GM12878 (cell line): Measurements from ENCODE around the gene KLHL2. TPM values are rescaled to one million over a fixed set of nuclear protein-coding genes. Genes with fewer than 3 reads are reported as not detected.

Source experiments
- ATAC-seq: fragments of 200-7000 bp; cut with Tn5 transposase; 3 replicates; pipeline ENCODE4 v1.9.1; 2020; ENCODE audit warnings: mild to moderate bottlenecking, moderate library complexity
- BruUV-seq: library from RNA; stranded (reverse); fragments of 400-500 nt; replicated peaks from 2 replicates; lab custom pipeline; 2021; lab: Mats Ljungman, UMichigan
- CTCF ChIA-PET: fragments of 300-600 bp; sonication (Branson Sonifier 250); formaldehyde crosslinking; extraction: SDS; loops from one replicate; lab custom pipeline; 2021; ENCODE audit warnings: inconsistent platforms; lab: Yijun Ruan, JAX
- POLR2A ChIA-PET: fragments of 350-600 bp; formaldehyde crosslinking; extraction: SDS; loops from one replicate; lab custom pipeline; 2021; ENCODE audit warnings: inconsistent platforms; lab: Charles Lee
- RAD21 ChIA-PET: fragments of 300-600 bp; sonication (Branson Sonifier 250); formaldehyde crosslinking; loops from one replicate; lab custom pipeline; 2023; ENCODE audit warnings: antibody characterized with exemption; ENCODE audit not compliant: unreplicated experiment; lab: Charles Lee
- SMC1A ChIA-PET: fragments of 300-600 bp; sonication (Branson Sonifier 250); formaldehyde crosslinking; loops from one replicate; lab custom pipeline; 2023; ENCODE audit not compliant: unreplicated experiment, uncharacterized antibody; lab: Charles Lee
- DNase-seq: peaks from one replicate; pipeline ENCODE4 v3.0.0-alpha.2; 2011; ENCODE audit warnings: low read depth, low spot score
- FAIRE-seq: peaks from 3 replicates; lab custom pipeline; 2011; peaks lifted over from hg19 to GRCh38; lab: Jason Lieb, UNC
- H2AFZ ChIP-seq: 2 replicates; pipeline ENCODE4 v1.6.0; 2011; ENCODE audit warnings: low read depth, low read length, control low read depth; ENCODE audit not compliant: control insufficient read depth
- H3K27ac ChIP-seq: 2 replicates; pipeline ENCODE4 v1.5.1; 2011; ENCODE audit warnings: control low read depth; ENCODE audit not compliant: control insufficient read depth, insufficient read depth
- H3K27me3 ChIP-seq, 2 experiments: replicated peaks in 1 of 2; 2 replicates each; pipeline versions ENCODE4 v1.6.0 to v1.6.1; 2011; ENCODE audit warnings: low read length in 1 of 2; ENCODE audit not compliant: control insufficient read depth in 2 of 2, insufficient read depth in 2 of 2
- H3K36me3 ChIP-seq, 2 experiments: 2 replicates each; pipeline ENCODE4 v1.5.1; 2011; ENCODE audit warnings: low read length in 1 of 2; ENCODE audit not compliant: control insufficient read depth in 2 of 2, insufficient read depth in 2 of 2
- H3K4me1 ChIP-seq: 2 replicates; pipeline ENCODE4 v1.6.1; 2011; ENCODE audit warnings: mild to moderate bottlenecking, low read length, moderate library complexity, mixed read lengths; ENCODE audit not compliant: control insufficient read depth, insufficient read depth
- H3K4me2 ChIP-seq: 2 replicates; pipeline ENCODE4 v1.6.0; 2011; ENCODE audit warnings: control low read depth; ENCODE audit not compliant: control insufficient read depth, insufficient read depth
- H3K4me3 ChIP-seq: fragments of 200-600 bp; sonication (generic); 2 replicates; pipeline ENCODE4 v1.5.1; 2016
- H3K79me2 ChIP-seq: 2 replicates; pipeline ENCODE4 v1.6.0; 2011; ENCODE audit warnings: low read length; ENCODE audit not compliant: control insufficient read depth, insufficient read depth
- H3K9ac ChIP-seq: 2 replicates; pipeline ENCODE4 v1.8.0; 2011; ENCODE audit warnings: low read length, control low read depth, mixed read lengths; ENCODE audit not compliant: control insufficient read depth, insufficient read depth
- H3K9me3 ChIP-seq: replicated peaks from 3 replicates; pipeline ENCODE4 v1.5.1; 2011; ENCODE audit warnings: mild to moderate bottlenecking, low read length; ENCODE audit not compliant: control insufficient read depth, insufficient read depth
- H4K20me1 ChIP-seq: 2 replicates; pipeline ENCODE4 v1.6.0; 2011; ENCODE audit not compliant: control insufficient read depth, insufficient read depth
- HDAC2 ChIP-seq: fragments of 200-600 bp; sonication (generic); IDR thresholded peaks from 2 replicates; pipeline ENCODE4 v1.6.1; 2017
- NR2F1 ChIP-seq: fragments of 450-650 bp; conservative IDR thresholded peaks from 2 replicates; pipeline ENCODE4 v1.6.1; 2017; ENCODE audit warnings: mild to moderate bottlenecking
- PAX8 ChIP-seq: fragments of 450-650 bp; IDR thresholded peaks from 2 replicates; pipeline ENCODE4 v1.6.1; 2017; ENCODE audit warnings: mild to moderate bottlenecking, moderate library complexity
- RAD51 ChIP-seq: fragments of 450-650 bp; IDR thresholded peaks from 2 replicates; pipeline ENCODE4 v1.6.1; 2016; ENCODE audit warnings: moderate library complexity, mild to moderate bottlenecking, inconsistent platforms
- WGBS: methylation state at CpG from one replicate; pipeline ENCODE4 v1.1.6; 2016; ENCODE audit warnings: low lambda C conversion rate; ENCODE audit not compliant: insufficient replicate concordance, insufficient coverage; ENCODE audit errors: missing lambda C conversion rate; 5-methylcytosine and 5-hydroxymethylcytosine counted together
- in situ Hi-C: fragments of 300-500 bp; cut with MboI; formaldehyde crosslinking; loops from 9 replicates; pipeline ENCODE4 v1.14.3; 2018; ENCODE audit warnings: mixed read lengths
- intact Hi-C: fragments of 100-400 bp; cut with micrococcal nuclease; formaldehyde crosslinking; loops from one replicate; pipeline ENCODE4 v1.14.2; 2022; ENCODE audit not compliant: unreplicated experiment
- polyA plus RNA-seq, 11 experiments: library from polyadenylated mRNA; depleted of rRNA in 4 of 11; unstranded in 6 of 11; stranded (reverse) in 5 of 11; fragments of >200 nt; fragmentation: Nextera tagmentation in 4 of 11; fragmentation: Illumina TruSeq in 1 of 11; extraction: Ambion mirVana in 4 of 11; extraction: Trizol in 1 of 11; gene quantifications; 1 replicate in 1 of 11; 2 replicates in 10 of 11; pipeline versions ENCODE4 v1.2.1 to v1.2.3, GENCODE V29; 2011 to 2016; ENCODE audit warnings: inconsistent platforms in 2 of 11, missing spikeins in 2 of 11, low read depth in 1 of 11
- total RNA-seq, 4 experiments: library from RNA; depleted of rRNA in 3 of 4; stranded (reverse); fragments of >200 nt in 3 of 4; fragmentation: Illumina TruSeq in 1 of 4; extraction: Trizol in 1 of 4; gene quantifications; 2 replicates each; pipeline versions ENCODE4 v1.2.1 to v1.2.3, GENCODE V29; 2013 to 2021
- TF ChIP-seq, protein P1 (sequence below): fragments of 450-650 bp; IDR thresholded peaks from 2 replicates; pipeline ENCODE4 v1.6.1; 2017; ENCODE audit warnings: low read depth, mild to moderate bottlenecking, moderate library complexity
- TF ChIP-seq, protein P2 (sequence below): IDR thresholded peaks from 2 replicates; pipeline ENCODE4 v1.6.1; 2011; ENCODE audit warnings: low read depth, low read length, improper control_type of control experiment, borderline replicate concordance
- TF ChIP-seq, protein P3 (sequence below): fragments of 450-650 bp; IDR thresholded peaks from 2 replicates; pipeline ENCODE4 v1.6.1; 2017; ENCODE audit warnings: mild to moderate bottlenecking, moderate library complexity

The KLHL2 gene
- total and polyA plus RNA-seq, 10 of the 15 experiments (the other 5 are each of a cell fraction or from before 2014, with no cell fraction given) = 4.8 to 22.8 (median 12.9) TPM

DNA sequence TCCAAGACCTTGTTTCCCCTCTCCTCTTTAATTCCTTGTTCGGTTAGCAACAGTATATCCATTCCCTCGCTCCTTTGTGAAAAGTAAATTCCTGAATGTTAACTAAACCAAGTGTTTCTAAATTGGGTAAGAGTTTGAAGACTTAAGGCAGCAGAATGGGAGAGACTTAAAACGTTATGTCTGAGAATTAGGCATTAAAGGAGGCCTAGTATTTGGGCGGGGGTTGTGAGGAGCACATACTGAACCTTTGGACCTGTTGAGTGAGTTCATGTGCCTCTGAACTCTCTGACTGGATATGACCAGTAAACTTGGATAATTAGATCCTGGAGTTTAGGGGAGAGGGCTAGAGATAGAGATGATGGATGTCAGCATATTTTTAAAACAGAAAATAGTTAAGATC, 121.3 kb downstream of the KLHL2 start:
- Histone ChIP-seq H3K4me3 (peak overlapping the region; percentile 97), H3K79me2 (peaks cover 63% of the 10 kb centered on the region), H4K20me1 (no peaks in the 10 kb centered on the region), H3K9me3 (peaks cover 2% of the 10 kb centered on the region; the same call in 1 of the 3 replicates), H3K4me2 (peak overlapping the region; percentile 88), H3K9ac (peak overlapping the region; percentile 78), H3K4me1 (peaks cover 4% of the 10 kb centered on the region), H3K36me3 (peaks cover 0 to 7% of the 10 kb centered on the region in 2 experiments; a peak in 2 of 4 replicates), H3K27ac (peak overlapping the region; percentile 70), H2AFZ (no peak overlapping the region), H3K27me3 (no peaks in the 10 kb centered on the region)
- WGBS = 7% methylated on average over 4 of the region's 4 CpGs
- SMC1A ChIA-PET = interaction anchor here (1.1 to 4.5 kb wide), 5 partner anchors 9 to 119 kb away, joined by 3 to 17 read pairs (median 5); no protein-coding TSS in a partner anchor
- no peak for ATAC-seq
- no peak for DNase-seq
- no peak for FAIRE-seq
- no TSS peak for BruUV-seq
- POLR2A ChIA-PET = interaction anchor here (0.7 to 3.7 kb wide), 2 partner anchors 72 to 120 kb away, joined by 5 to 24 read pairs; no protein-coding TSS in a partner anchor
- intact Hi-C loops (loop anchor here (5.0 kb wide), 2 partner anchors 196 to 216 kb away; partner anchors contain the start of gene TMEM192), in situ Hi-C loops (no loop called here)
- CTCF ChIA-PET = no interaction called here
- no peak for TF ChIP-seq NR2F1
- RAD21 ChIA-PET = interaction anchor here (0.7 to 2.6 kb wide), 3 partner anchors 11 to 1517 kb away, joined by 3 to 11 read pairs (median 4); no protein-coding TSS in a partner anchor

DNA sequence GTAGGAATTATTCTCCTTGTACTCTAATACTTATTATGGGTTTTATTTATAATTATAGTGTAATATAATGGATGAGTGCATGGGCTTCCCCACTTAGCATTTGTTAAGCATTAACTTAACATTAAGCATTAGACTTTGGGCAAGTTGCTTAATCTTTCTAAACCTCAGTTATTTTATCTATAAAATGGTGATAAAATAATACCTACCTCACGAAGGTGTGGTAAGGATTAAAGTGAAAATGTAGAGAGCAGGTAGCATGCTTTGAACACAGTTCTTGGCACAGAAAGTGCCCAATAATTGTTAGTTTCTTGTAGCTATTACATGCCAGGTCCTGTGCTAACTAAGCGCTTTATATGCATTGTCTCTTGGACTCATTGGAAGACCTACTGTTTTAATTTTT, 122.7 kb downstream of the KLHL2 start:
- Histone ChIP-seq H3K4me1 (peaks cover 4% of the 10 kb centered on the region), H3K4me2 (peak overlapping the region; percentile 88), H3K9me3 (peaks cover 2% of the 10 kb centered on the region; the same call in 1 of the 3 replicates), H3K36me3 (peaks cover 0 to 9% of the 10 kb centered on the region in 2 experiments; a peak in 2 of 4 replicates), H4K20me1 (no peaks in the 10 kb centered on the region), H3K27ac (no peak overlapping the region; the same call in 1 of the 2 replicates), H3K9ac (no peak overlapping the region), H3K27me3 (no peaks in the 10 kb centered on the region), H3K4me3 (peak overlapping the region; percentile 60), H2AFZ (no peak overlapping the region), H3K79me2 (peaks cover 77% of the 10 kb centered on the region)
- ChIA-PET SMC1A (interaction anchor here (0.6 to 5.3 kb wide), 11 partner anchors 10 to 390 kb away, joined by 3 to 33 read pairs (median 3); partner anchors contain the start of gene TMEM192), POLR2A (interaction anchor here (0.7 to 3.7 kb wide), 6 partner anchors 12 to 1362 kb away, joined by 3 to 24 read pairs (median 6); partner anchors contain the start of gene TRIM61), RAD21 (interaction anchor here (1.1 to 1.4 kb wide), 2 partner anchors 120 to 199 kb away, joined by 3 to 8 read pairs; no protein-coding TSS in a partner anchor), CTCF (interaction anchor here (0.9 to 1.6 kb wide), 3 partner anchors 12 to 199 kb away, joined by 3 to 8 read pairs (median 3); no protein-coding TSS in a partner anchor)
- ATAC-seq = no peak
- no peak for DNase-seq
- BruUV-seq = TSS peak; percentile 3
- intact Hi-C loops = no loop called here
- WGBS = 92% methylated on average over 2 of the region's 2 CpGs
- in situ Hi-C loops = no loop called here
- no peak for FAIRE-seq
- TF ChIP-seq, protein P1, sequence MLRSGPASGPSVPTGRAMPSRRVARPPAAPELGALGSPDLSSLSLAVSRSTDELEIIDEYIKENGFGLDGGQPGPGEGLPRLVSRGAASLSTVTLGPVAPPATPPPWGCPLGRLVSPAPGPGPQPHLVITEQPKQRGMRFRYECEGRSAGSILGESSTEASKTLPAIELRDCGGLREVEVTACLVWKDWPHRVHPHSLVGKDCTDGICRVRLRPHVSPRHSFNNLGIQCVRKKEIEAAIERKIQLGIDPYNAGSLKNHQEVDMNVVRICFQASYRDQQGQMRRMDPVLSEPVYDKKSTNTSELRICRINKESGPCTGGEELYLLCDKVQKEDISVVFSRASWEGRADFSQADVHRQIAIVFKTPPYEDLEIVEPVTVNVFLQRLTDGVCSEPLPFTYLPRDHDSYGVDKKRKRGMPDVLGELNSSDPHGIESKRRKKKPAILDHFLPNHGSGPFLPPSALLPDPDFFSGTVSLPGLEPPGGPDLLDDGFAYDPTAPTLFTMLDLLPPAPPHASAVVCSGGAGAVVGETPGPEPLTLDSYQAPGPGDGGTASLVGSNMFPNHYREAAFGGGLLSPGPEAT = no peak
- TF ChIP-seq HDAC2 (no peak), RAD51 (no peak), PAX8 (no peak)
- TF ChIP-seq, protein P2, sequence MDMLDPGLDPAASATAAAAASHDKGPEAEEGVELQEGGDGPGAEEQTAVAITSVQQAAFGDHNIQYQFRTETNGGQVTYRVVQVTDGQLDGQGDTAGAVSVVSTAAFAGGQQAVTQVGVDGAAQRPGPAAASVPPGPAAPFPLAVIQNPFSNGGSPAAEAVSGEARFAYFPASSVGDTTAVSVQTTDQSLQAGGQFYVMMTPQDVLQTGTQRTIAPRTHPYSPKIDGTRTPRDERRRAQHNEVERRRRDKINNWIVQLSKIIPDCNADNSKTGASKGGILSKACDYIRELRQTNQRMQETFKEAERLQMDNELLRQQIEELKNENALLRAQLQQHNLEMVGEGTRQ = no peak
- TF ChIP-seq, protein P3, sequence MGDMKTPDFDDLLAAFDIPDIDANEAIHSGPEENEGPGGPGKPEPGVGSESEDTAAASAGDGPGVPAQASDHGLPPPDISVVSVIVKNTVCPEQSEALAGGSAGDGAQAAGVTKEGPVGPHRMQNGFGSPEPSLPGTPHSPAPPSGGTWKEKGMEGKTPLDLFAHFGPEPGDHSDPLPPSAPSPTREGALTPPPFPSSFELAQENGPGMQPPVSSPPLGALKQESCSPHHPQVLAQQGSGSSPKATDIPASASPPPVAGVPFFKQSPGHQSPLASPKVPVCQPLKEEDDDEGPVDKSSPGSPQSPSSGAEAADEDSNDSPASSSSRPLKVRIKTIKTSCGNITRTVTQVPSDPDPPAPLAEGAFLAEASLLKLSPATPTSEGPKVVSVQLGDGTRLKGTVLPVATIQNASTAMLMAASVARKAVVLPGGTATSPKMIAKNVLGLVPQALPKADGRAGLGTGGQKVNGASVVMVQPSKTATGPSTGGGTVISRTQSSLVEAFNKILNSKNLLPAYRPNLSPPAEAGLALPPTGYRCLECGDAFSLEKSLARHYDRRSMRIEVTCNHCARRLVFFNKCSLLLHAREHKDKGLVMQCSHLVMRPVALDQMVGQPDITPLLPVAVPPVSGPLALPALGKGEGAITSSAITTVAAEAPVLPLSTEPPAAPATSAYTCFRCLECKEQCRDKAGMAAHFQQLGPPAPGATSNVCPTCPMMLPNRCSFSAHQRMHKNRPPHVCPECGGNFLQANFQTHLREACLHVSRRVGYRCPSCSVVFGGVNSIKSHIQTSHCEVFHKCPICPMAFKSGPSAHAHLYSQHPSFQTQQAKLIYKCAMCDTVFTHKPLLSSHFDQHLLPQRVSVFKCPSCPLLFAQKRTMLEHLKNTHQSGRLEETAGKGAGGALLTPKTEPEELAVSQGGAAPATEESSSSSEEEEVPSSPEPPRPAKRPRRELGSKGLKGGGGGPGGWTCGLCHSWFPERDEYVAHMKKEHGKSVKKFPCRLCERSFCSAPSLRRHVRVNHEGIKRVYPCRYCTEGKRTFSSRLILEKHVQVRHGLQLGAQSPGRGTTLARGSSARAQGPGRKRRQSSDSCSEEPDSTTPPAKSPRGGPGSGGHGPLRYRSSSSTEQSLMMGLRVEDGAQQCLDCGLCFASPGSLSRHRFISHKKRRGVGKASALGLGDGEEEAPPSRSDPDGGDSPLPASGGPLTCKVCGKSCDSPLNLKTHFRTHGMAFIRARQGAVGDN = no peak
